ENCODE measurements around the gene B9D1. TPM values are rescaled to one million over a fixed set of nuclear protein-coding genes. Genes with fewer than 3 reads are reported as not detected.

Gene B9D1
- total RNA-seq, 1 experiment from 2014 or later: 20.0 TPM

DNA sequence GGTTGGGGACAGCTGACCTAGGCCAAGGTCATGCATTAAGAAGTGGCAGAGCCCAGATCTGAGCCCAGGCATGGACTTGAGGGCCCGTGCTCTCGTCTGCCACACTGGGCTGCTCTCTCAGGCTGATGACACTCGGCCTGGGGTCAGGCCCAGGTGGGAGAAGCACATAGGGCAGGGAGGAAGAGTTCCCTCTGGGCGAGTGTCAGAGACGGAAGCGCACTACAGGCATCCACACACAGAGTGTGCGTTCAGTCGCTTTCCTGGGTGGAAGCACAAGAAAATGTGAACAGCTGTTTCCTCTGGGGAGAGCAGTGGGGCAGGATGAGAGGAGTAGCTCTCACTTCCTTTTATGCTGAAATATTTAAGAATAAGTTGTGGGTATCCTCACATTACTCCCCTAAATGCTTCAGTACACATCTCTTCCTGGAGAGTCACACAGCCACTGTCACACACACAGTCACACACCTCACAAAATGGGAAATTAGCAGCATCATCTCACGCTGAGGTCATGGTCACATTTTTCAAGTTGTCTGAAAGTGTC, 59.7 kb downstream of the B9D1 start (continued):
- TF ChIP-seq, protein P1, sequence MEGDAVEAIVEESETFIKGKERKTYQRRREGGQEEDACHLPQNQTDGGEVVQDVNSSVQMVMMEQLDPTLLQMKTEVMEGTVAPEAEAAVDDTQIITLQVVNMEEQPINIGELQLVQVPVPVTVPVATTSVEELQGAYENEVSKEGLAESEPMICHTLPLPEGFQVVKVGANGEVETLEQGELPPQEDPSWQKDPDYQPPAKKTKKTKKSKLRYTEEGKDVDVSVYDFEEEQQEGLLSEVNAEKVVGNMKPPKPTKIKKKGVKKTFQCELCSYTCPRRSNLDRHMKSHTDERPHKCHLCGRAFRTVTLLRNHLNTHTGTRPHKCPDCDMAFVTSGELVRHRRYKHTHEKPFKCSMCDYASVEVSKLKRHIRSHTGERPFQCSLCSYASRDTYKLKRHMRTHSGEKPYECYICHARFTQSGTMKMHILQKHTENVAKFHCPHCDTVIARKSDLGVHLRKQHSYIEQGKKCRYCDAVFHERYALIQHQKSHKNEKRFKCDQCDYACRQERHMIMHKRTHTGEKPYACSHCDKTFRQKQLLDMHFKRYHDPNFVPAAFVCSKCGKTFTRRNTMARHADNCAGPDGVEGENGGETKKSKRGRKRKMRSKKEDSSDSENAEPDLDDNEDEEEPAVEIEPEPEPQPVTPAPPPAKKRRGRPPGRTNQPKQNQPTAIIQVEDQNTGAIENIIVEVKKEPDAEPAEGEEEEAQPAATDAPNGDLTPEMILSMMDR (IDR thresholded peaks at IDR 0.05 in 2 of 3, conservative IDR thresholded peaks at IDR 0.05 in 1 of 3; ENCODE audit: borderline replicate concordance in 1 of 3, insufficient read depth in 1 of 3, low read depth in 2 of 3, low read length in 2 of 3): no peak
- TF ChIP-seq YY1 (IDR thresholded peaks at IDR 0.05; ENCODE audit: extremely low read depth, insufficient replicate concordance, low read depth, low read length) (no peak), EZH2phosphoT487 (IDR thresholded peaks at IDR 0.05; ENCODE audit: borderline replicate concordance) (no peak), FOSL1 (IDR thresholded peaks at IDR 0.05; ENCODE audit: low read depth) (no peak), CEBPB (IDR thresholded peaks at IDR 0.05; ENCODE audit: low read depth) (no peak)
- TF ChIP-seq, protein P2, sequence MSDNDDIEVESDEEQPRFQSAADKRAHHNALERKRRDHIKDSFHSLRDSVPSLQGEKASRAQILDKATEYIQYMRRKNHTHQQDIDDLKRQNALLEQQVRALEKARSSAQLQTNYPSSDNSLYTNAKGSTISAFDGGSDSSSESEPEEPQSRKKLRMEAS (IDR thresholded peaks at IDR 0.05): no peak

DNA sequence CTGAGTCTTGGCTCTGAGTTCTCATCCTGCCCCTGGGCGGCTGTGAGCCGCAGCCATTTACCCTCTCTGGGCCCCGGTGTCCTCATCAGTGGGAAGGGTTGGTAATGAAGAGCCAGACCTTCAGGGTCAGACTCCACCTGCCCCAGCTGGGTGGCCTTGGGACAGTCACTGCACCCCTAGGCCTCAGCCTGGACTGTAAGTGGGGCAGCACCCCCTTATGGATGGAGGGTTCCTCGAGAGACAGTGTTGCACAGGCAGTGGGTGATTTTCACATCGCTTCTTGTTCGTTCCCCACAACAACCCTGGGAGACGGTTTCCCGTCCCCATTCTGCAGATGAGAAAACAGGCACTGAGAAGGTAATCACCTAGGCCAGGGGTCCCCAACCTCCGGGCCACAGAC, 60.5 kb downstream of the B9D1 start:
- Histone ChIP-seq H3K4me1 (ENCODE audit: control insufficient read depth in 1 of 2, insufficient read depth in 2 of 2, low read length in 2 of 2) (peaks cover 0 to 5% of the 10 kb centered on the region in 2 experiments; a peak in 1 of 4 replicates), H3K9me3 (ENCODE audit: control insufficient read depth in 1 of 2, insufficient read depth in 1 of 2, low read depth in 1 of 2, low read length in 2 of 2) (no peaks in the 10 kb centered on the region), H3K36me3 (ENCODE audit: control insufficient read depth in 1 of 2, insufficient read depth in 2 of 2, low read length in 2 of 2) (no peaks in the 10 kb centered on the region; a peak in 2 of 4 replicates), H3K9me2 (ENCODE audit: insufficient read depth) (no peaks in the 10 kb centered on the region), H4K20me1 (ENCODE audit: insufficient read depth) (no peaks in the 10 kb centered on the region), H3K9ac (ENCODE audit: low read length) (no peak overlapping the region), H3K27me3 (ENCODE audit: insufficient read depth, low read length) (no peaks in the 10 kb centered on the region), H2AFZ (ENCODE audit: low read depth, low read length, poor library complexity, severe bottlenecking) (no peak overlapping the region), H3K4me3 (replicated peaks in 1 of 2; ENCODE audit: low read depth in 1 of 2, low read length in 2 of 2) (no peak overlapping the region), H3K27ac (ENCODE audit: low read depth, low read length) (no peak overlapping the region), H3K79me2 (ENCODE audit: insufficient read depth, low read length) (peaks cover 39% of the 10 kb centered on the region; the same call in 1 of the 2 replicates), H3K4me2 (ENCODE audit: low read length) (no peak overlapping the region)
- ChIA-PET CTCF (no interaction called here), POLR2A (no interaction called here), RAD21 (ENCODE audit: low non-redundant PET in 1 of 2, low total read pairs in 2 of 2, uncharacterized antibody in 2 of 2, unreplicated experiment in 2 of 2) (no interaction called here)
- ATAC-seq (no peak), DNase-seq (ENCODE audit: low read depth, low spot score) (no peak)
- no TSS peak for BruUV-seq (replicated peaks)
- intact Hi-C loops (cut with micrococcal nuclease): no loop called here
- no peak for TF ChIP-seq CBX3 (IDR thresholded peaks at IDR 0.05; ENCODE audit: low read depth)
- TF ChIP-seq ZNF274 (IDR thresholded peaks at IDR 0.05; ENCODE audit: low read depth, low read length): no peak
- TF ChIP-seq, protein P3, sequence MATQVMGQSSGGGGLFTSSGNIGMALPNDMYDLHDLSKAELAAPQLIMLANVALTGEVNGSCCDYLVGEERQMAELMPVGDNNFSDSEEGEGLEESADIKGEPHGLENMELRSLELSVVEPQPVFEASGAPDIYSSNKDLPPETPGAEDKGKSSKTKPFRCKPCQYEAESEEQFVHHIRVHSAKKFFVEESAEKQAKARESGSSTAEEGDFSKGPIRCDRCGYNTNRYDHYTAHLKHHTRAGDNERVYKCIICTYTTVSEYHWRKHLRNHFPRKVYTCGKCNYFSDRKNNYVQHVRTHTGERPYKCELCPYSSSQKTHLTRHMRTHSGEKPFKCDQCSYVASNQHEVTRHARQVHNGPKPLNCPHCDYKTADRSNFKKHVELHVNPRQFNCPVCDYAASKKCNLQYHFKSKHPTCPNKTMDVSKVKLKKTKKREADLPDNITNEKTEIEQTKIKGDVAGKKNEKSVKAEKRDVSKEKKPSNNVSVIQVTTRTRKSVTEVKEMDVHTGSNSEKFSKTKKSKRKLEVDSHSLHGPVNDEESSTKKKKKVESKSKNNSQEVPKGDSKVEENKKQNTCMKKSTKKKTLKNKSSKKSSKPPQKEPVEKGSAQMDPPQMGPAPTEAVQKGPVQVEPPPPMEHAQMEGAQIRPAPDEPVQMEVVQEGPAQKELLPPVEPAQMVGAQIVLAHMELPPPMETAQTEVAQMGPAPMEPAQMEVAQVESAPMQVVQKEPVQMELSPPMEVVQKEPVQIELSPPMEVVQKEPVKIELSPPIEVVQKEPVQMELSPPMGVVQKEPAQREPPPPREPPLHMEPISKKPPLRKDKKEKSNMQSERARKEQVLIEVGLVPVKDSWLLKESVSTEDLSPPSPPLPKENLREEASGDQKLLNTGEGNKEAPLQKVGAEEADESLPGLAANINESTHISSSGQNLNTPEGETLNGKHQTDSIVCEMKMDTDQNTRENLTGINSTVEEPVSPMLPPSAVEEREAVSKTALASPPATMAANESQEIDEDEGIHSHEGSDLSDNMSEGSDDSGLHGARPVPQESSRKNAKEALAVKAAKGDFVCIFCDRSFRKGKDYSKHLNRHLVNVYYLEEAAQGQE (IDR thresholded peaks at IDR 0.05; ENCODE audit: low read depth): no peak
- TF ChIP-seq, protein P1 (IDR thresholded peaks at IDR 0.05 in 2 of 3, conservative IDR thresholded peaks at IDR 0.05 in 1 of 3; ENCODE audit: borderline replicate concordance in 1 of 3, insufficient read depth in 1 of 3, low read depth in 2 of 3, low read length in 2 of 3): no peak
- no peak for TF ChIP-seq EZH2phosphoT487 (IDR thresholded peaks at IDR 0.05; ENCODE audit: borderline replicate concordance)
- TF ChIP-seq ELF1 (IDR thresholded peaks at IDR 0.05; ENCODE audit: borderline replicate concordance, low read depth): no peak
- TF ChIP-seq, protein P4, sequence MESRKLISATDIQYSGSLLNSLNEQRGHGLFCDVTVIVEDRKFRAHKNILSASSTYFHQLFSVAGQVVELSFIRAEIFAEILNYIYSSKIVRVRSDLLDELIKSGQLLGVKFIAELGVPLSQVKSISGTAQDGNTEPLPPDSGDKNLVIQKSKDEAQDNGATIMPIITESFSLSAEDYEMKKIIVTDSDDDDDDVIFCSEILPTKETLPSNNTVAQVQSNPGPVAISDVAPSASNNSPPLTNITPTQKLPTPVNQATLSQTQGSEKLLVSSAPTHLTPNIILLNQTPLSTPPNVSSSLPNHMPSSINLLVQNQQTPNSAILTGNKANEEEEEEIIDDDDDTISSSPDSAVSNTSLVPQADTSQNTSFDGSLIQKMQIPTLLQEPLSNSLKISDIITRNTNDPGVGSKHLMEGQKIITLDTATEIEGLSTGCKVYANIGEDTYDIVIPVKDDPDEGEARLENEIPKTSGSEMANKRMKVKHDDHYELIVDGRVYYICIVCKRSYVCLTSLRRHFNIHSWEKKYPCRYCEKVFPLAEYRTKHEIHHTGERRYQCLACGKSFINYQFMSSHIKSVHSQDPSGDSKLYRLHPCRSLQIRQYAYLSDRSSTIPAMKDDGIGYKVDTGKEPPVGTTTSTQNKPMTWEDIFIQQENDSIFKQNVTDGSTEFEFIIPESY (IDR thresholded peaks at IDR 0.05; ENCODE audit: extremely low read depth, insufficient replicate concordance, low read length): no peak
- TF ChIP-seq POLR2AphosphoS5 (IDR thresholded peaks at IDR 0.05; ENCODE audit: low read depth, low read length): no peak
- TF ChIP-seq SP1 (IDR thresholded peaks at IDR 0.05; ENCODE audit: low read depth): no peak

All from HCT116 (cell line).